ENCODE results near the gene GPR42. TPM values are rescaled to one million over a fixed set of nuclear protein-coding genes. Genes with fewer than 3 reads are reported as not detected.

Gene GPR42
- total RNA-seq, 2 donors from 2014 or later = not detected

GRCh38 chr19:35329323-35329722, 41.5 kb upstream of the GPR42 start:
- DNase-seq (ENCODE audit: low spot score) = no peak
- H3K27me3 ChIP-seq (replicated peaks; ENCODE audit: insufficient read depth) = no peaks in the 10 kb centered on the region
- ATAC-seq (ENCODE audit: insufficient number of reproducible peaks, low FRiP score, low read depth) = no peak

GRCh38 chr19:35330475-35330874, 40.4 kb upstream of the GPR42 start:
- no peak for TF ChIP-seq CTCF (IDR thresholded peaks at IDR 0.05)
- DNase-seq (ENCODE audit: low spot score) = no peak
- Histone ChIP-seq H3K36me3 (no peaks in the 10 kb centered on the region), H3K4me3 (no peak overlapping the region), H3K4me1 (ENCODE audit: control insufficient read depth in 1 of 2, low read depth in 2 of 2) (no peaks in the 10 kb centered on the region), H3K27ac (no peak overlapping the region), H3K27me3 (replicated peaks; ENCODE audit: insufficient read depth) (no peaks in the 10 kb centered on the region), H3K9me3 (no peaks in the 10 kb centered on the region)
- no peak for ATAC-seq (ENCODE audit: insufficient number of reproducible peaks, low FRiP score, low read depth)

More at GRCh38 chr19:35329323-35329722, 41.5 kb upstream of the GPR42 start:
- H3K4me3 ChIP-seq = no peak overlapping the region
- H3K9me3 ChIP-seq = no peaks in the 10 kb centered on the region
- no peak overlapping the region for H3K27ac ChIP-seq
- TF ChIP-seq CTCF (IDR thresholded peaks at IDR 0.05) = no peak
- no peaks in the 10 kb centered on the region for H3K4me1 ChIP-seq (ENCODE audit: control insufficient read depth in 1 of 2, low read depth in 2 of 2)
- H3K36me3 ChIP-seq = no peaks in the 10 kb centered on the region

GRCh38 chr19:35331551-35332214, 39.2 kb upstream of the GPR42 start:
- no peaks in the 10 kb centered on the region for H3K27me3 ChIP-seq (replicated peaks; ENCODE audit: insufficient read depth)
- DNase-seq (ENCODE audit: low spot score) (no peak), ATAC-seq (ENCODE audit: insufficient number of reproducible peaks, low FRiP score, low read depth) (no peak)
- no peaks in the 10 kb centered on the region for H3K4me1 ChIP-seq (ENCODE audit: control insufficient read depth in 1 of 2, low read depth in 2 of 2)
- TF ChIP-seq CTCF (IDR thresholded peaks at IDR 0.05) = no peak
- H3K4me3 ChIP-seq = no peak overlapping the region
- no peaks in the 10 kb centered on the region for H3K36me3 ChIP-seq
- no peaks in the 10 kb centered on the region for H3K9me3 ChIP-seq
- no peak overlapping the region for H3K27ac ChIP-seq

- no peak for ATAC-seq (ENCODE audit: insufficient number of reproducible peaks, low FRiP score, low read depth)
- DNase-seq (ENCODE audit: low spot score) = no peak
- no peaks in the 10 kb centered on the region for H3K4me1 ChIP-seq (ENCODE audit: control insufficient read depth in 1 of 2, low read depth in 2 of 2)
- no peaks in the 10 kb centered on the region for H3K36me3 ChIP-seq
- no peaks in the 10 kb centered on the region for H3K9me3 ChIP-seq
- H3K4me3 ChIP-seq = no peak overlapping the region
- no peak overlapping the region for H3K27ac ChIP-seq
- TF ChIP-seq CTCF (IDR thresholded peaks at IDR 0.05) = no peak
- H3K27me3 ChIP-seq (replicated peaks; ENCODE audit: insufficient read depth) = no peaks in the 10 kb centered on the region
Measured at GRCh38 chr19:35332817-35333216, 38.1 kb upstream of the GPR42 start.

- DNase-seq (ENCODE audit: low spot score) (no peak), ATAC-seq (ENCODE audit: insufficient number of reproducible peaks, low FRiP score, low read depth) (no peak)
- Histone ChIP-seq H3K4me3 (no peak overlapping the region), H3K36me3 (no peaks in the 10 kb centered on the region), H3K4me1 (ENCODE audit: control insufficient read depth in 1 of 2, low read depth in 2 of 2) (no peaks in the 10 kb centered on the region), H3K27me3 (replicated peaks; ENCODE audit: insufficient read depth) (no peaks in the 10 kb centered on the region), H3K9me3 (no peaks in the 10 kb centered on the region), H3K27ac (no peak overlapping the region)
- no peak for TF ChIP-seq CTCF (IDR thresholded peaks at IDR 0.05)
Measured at GRCh38 chr19:35334144-35334753, 36.6 kb upstream of the GPR42 start.

Measured in thoracic aorta (tissue), 2 donors.